ENCODE data around the gene CFAP100.

GRCh38 chr3:126439346-126439967, 44.7 kb downstream of the CFAP100 start:
- TF ChIP-seq CTCF (conservative IDR thresholded peaks at IDR 0.05) (no peak), EZH2 (IDR thresholded peaks at IDR 0.05; ENCODE audit: low read depth) (no peak)

All from PC-9 (cell line).